Fibroblast of skin of abdomen (primary cell): Measurements from ENCODE around the gene KNL1.
"Not testable (repeated sequence)": the region's sequence is repeated elsewhere in the genome, so short reads cannot be mapped to it uniquely, and the experiment has no call there.

Experiments used
- DNase-seq: peaks from one replicate; pipeline ENCODE4 v3.0.0-alpha.2; 2013

Gene KNL1

DNA sequence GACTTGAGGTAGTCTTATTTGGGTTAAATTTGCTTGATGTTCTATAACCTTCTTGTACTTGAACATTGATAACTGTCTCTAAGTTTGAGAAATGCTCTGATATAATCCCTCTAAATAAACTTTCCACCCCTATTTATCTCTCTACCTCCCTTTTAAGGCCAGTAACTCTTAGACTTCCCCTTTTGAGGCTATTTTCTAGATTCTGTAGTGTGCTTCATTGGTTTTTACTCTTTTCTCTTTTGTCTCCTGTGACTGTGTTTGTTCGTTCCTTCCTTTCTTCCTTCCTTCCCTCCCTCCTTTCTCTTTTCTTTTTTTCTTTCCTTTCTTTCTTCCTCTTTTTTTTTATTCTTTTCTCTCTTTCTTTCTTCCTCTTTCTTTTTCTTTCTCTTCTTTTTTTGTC, 86.9 kb downstream of the KNL1 start:
- DNase-seq = not testable (repeated sequence)

- DNase-seq = no peak
Measured at GRCh38 chr15:40684381-40684780, 90.3 kb downstream of the KNL1 start.

- no peak for DNase-seq
Measured at GRCh38 chr15:40685376-40685775, 91.3 kb downstream of the KNL1 start.

DNA sequence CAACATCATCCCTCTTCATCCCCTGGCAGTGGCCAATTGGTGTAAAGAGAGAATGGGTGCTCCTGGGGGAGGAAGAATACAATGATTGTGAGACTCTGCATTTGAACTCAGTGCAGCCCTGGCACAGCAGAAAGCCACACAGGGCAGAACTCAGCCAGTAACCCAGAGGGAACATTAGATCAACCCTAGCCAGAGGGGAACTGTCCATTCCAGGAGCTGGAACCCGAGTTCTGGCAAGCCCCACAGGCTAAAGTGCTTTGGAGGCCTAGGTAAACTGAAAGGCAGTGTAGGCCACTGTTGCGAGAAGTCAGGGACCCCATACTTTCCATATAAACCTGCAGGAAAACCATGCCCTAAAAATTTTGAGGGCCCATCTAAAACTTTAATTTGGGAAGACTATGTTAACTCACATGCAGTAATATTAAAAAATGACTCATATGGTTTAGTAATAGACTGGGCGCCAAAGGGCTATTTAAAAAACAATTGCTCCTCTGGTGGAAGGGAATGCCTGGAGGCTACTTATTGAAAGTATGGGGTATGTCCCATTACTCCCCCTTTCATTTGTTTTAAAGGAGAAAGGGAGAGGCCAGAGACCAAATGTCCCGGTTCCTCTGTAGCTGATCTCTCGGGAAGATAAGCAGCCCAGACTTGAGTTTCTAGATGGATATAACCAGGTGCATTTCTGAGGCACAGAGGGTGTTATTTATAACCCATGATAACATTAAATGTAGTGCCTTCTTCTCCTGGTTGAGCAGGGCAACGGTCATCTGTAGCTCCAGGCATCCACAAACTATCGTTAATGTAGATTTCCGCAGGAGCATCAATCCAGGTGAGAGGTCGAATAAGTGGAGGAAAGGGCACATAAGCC, 95.1 kb downstream of the KNL1 start:
- no peak for DNase-seq

DNA sequence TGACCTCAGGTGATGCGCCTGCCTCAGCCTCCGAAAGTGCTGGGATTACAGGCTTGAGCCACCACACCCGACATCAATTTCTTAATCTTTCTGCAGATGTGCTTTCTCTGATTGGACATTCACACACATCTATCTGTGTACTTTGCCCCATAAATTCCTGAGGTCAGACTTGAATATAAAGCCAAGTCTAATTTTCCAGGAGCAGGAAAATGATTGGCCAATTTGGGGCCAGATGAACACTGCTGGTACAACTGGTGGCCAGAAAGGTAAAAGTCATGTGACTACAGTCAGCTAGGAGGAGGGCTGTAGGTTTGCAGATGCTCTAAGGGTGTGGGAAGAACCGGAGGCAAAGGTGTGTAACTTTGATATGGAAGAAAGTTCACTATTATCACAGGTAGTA, 97.7 kb downstream of the KNL1 start:
- DNase-seq = no peak

- DNase-seq = no peak
Measured at GRCh38 chr15:40693904-40694687, 100.0 kb downstream of the KNL1 start.

DNA sequence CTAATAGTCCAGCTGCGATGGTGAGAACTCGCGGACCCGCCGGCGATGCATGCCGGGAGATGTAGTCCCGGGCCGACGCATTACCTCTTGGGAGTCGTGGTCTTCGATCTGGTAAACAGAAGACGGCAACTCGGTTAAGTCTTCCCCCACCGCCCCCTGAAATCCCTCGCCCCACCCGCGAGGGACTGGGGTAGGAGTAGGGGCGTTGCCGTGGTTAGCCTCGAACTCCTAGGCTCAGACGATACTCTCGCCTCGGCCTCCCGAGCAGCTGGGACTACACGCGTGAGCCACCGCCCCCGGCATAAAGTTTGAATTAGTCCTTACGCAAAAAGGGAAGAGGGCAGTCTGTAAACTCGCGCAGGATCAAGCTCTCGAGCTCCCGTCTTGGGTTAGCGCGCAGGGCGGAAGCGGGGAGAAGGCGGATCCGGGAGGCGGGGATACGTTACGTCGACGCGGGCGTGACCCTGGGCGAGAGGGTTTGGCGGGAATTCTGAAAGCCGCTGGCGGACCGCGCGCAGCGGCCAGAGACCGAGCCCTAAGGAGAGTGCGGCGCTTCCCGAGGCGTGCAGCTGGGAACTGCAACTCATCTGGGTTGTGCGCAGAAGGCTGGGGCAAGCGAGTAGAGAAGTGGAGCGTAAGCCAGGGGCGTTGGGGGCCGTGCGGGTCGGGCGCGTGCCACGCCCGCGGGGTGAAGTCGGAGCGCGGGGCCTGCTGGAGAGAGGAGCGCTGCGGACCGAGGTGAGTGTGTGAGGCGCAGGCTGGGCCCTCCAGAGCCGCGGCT, 100.8 kb downstream of the KNL1 start, which contains the start of gene RAD51:
RAD51 (plus strand) TSS at position 487 of the 781 bp plus-strand sequence. CDS start 3,585 bp downstream, outside the sequence.
- peak; percentile 94 for DNase-seq

- peak; percentile 5 for DNase-seq
Measured at GRCh38 chr15:40695469-40695890, 101.4 kb downstream of the KNL1 start.

GRCh38 chr15:40696228-40696627, 102.2 kb downstream of the KNL1 start:
- DNase-seq = no peak

DNA sequence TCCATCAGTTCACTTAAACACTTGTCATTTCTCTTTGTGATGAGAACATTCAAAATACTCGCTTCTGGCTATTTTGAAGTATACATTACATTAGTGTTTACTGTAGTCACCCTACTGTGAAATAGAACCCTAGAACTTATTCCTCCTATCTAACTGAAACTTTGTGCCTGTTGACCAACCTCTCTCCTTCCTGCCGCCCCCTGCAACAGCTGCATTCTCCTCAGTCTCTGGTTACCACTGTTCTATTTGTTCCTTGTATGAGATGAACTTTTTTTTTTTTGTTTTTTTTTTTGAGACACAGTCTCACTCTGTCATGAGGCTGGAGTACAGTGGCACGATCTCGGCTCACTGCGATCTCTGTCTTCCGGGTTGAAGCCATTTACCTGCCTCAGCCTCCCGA, 103.9 kb downstream of the KNL1 start:
- no peak for DNase-seq

DNA sequence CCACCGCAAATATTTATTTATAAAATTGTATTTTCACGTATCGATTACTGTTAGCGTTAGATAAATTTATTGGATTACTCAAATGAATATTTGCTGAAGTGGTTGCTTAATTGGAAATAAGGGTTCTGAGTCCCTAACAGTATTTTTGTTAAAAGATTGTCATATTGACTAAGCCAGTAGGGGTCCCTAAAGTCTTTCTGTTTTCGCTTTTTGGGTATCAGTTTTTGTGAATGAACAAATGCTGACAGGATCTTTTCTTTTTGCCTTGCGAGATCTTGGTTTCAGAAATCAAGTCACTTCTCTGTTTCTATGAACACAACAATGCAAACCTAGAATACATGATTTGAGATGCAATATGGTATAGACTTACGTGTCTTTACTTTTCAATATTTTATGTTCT, 108.0 kb downstream of the KNL1 start:
- DNase-seq = peak; percentile 2

DNA sequence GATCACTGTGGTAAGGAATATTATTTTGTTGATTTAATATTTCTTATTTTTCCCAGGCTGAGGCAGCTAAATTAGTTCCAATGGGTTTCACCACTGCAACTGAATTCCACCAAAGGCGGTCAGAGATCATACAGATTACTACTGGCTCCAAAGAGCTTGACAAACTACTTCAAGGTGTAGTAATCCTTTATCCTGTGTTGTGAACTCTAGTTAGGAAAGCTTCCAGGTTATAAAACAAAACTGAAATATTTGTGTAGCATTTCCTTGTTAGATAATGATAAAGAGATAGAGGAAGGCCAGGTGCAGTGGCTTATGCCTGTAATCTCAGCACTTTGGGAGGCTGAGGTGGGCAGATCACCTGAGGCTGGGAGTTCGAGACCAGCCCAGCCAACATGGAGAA, 112.1 kb downstream of the KNL1 start:
- no peak for DNase-seq
